Fibroblast of peridontal ligament (primary cell): ENCODE results near the gene GSTM1.

Experiments
- DNase-seq: peaks from one replicate; pipeline ENCODE4 v3.0.0-alpha.2; 2010; ENCODE audit errors: extremely low read depth

The GSTM1 gene

DNA sequence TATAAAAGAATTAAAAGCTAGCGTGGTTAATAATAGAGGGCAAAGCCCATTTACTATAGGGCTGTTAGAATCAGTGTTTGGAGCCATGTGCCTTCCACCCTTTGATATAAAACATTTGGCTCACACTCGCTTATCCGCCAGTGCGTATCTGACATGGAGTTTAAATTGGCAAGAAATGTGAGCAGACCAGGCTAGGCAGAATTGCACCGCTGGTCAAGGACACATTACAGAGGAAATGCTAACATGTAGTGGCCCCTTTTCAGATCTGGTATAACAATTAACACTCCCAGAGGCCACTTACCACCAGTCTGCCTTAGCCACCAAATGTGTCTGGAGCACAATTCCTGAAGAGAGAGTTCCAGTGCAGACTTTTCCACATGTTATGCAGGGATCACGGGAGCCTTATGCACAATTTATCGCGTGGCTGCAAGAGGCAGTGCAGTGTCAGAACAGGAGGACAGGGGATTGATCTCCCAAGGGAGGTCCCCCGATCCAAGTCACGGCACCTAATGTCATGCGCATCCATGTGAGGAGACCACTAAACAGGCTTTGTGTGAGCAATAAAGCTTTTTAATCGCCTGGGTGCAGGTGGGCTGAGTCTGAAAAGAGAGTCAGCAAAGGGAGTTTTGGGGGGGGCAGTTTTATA is 39.2 kb downstream of the GSTM1 start:
- no peak for DNase-seq

DNA sequence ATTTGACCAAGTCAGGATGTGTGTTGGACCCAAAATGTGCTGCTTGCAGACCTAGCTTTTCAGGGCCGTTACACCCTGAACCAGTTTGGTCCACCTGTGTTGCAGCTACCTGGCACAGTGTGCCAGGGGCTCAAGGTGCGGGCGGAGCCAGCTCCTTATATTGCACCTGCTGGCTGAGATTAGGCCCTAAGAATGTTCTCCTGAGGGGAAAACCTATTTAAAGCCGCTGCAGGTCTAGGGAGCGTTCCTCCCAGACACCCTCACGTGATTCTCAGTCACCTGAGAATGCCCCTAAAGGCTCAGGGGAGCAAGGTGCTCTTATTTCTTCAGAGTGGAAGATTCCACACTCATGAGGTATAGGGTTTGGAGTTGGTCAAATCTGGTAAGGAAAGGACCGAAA is 41.3 kb downstream of the GSTM1 start:
- DNase-seq: no peak

DNA sequence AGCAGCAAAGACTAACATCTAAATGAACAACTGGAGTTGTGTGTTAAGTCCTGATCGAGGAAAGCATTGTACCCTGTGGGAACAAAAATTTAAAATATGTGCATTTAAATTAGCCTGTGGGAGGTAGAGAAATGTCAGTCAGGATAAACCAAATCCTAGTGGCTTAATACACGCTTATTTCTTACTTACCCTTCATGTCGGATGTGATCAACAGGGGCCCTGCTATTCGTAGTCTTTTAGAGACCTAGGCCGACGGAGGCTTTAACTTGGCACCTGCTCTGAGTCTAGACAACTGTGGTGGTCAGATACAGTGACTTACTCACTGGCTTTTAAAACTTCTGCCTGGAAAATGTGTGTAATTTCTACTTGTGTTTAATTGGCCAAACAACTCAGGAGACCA is 43.0 kb downstream of the GSTM1 start:
- no peak for DNase-seq

DNA sequence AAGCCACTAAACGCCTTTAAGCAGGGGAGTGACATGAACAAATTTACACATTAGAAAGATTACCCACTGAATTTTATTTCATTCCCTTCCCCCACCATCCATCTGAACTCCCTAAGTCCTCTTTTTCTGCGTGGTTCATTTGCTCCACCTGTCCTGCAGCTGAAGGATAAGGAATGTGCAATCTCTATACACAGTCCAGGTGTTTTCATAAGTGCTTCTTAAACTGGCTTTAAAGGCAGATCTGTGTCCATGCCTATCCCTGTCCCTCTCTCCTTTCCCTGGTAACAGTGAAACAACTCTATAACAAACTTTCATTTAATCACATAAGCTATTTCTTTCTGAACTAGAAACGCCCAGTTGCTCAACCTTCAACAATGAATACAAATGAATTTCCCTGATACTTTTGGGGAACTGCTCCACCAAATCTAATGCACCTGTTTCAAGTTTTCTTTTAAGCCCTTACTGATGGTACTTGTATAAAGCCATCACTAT is 44.8 kb downstream of the GSTM1 start:
- DNase-seq: no peak

DNA sequence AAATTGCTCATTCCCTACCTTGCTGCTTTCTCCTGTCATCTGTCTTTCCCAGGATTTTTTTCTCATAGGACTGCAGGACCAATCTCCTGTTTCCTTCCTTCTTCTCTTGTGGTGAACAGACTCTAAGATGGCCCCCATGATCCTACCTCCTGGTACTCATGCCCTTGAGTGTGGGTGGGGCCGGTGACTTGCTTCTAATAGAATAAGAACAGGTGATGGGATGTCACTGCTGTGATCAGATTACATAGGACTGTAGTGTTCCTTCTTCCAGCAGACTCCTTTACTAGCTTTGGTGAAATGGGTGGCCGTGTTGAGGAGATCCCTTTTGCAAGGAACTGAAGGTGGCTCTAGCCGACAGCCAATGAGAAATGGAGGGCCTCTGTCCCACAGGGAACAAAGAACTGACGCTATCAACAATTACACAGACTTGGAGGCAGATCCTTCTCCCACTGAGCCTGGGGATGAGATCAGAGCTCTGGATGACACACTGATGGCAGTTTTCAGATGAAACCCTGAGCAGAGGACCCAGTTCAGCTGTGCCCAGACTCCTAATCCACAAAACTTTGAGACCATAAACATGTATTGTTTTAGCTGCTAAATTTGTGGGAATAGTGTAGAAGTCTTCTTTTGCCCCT is 45.7 kb downstream of the GSTM1 start:
- DNase-seq: no peak

DNA sequence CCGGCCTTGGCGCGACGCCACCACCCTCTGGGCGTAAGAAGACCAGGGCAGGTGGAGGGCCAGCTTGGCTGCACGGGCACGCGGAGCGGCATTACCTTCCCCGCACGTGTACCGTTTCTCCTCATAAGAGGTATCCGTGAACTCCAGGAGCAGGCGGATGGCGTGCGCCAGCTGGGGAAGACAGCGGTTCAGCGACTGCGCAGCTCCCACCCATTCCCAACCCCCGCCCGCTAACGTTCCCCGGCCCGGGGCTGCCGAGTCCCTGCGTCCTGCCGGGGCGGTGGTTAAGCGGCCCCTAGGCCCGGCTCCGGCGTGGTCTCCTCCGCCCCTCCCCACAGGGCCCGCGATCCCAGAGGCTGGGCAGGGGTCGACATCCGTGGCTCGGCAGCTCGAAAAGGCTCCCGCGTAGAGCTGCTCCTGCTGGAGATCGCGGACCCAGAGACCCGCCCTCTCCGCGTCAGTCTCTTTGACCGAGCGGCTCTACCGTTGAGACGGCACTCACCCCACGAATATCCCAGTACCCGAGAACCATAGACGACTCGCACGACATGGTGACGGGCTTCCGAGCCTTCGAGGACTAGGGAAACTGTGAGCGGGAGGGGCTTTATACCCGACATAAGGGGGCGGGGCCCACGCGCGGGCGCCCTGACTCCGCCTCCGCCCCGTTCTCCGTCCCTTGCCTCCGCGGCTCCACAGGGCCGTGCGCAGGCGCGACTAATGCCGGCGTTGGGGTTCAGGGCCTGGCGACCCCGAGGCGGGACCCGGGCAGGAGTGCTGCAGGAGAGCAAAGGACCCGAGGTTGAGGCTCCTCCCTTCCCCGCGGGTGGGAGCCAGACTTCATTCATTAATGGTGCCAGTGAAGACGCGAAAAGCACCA is 52.4 kb downstream of the GSTM1 start:
- DNase-seq: peak; percentile 47

DNA sequence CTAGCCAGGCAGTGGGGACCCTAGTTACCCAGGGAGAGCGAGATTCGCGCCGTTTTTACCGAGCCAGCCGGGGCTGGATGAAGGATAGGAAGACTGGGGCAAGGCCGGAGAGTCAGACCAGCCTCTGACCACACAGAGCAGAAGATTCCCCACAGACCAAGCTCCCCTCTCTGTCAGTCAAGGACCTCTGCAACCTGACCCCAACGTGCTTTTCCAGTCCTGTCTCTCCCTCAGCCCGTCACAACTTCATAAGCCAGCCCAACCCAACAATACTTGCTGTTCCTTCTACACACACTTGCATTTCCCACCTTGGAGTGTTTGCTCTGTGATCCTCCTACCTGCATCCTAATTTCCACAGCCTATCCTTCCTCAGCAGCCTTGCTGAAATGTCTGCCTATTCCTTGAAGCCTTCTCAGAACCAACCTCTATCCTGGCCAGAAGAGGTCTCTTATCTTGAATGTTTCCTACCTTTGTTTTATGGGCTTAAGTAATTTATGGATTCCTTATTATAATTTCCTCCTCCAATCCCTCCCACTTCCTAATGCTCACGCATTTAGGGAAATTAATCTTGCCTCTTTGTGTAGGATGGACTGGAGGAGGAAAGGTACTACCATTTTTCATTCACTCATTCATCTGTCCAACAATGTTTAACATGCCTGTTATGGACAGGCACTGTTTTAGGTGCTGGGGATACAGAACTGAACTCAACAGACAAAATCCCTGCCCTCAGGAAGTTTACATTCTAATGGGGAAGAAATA is 53.2 kb downstream of the GSTM1 start, which contains the start of gene GSTM3:
TSS of gene GSTM3 (minus strand) at position 424 of the 759 bp plus-strand sequence. CDS start 751 bp downstream, outside the sequence.
- DNase-seq: no peak
